Osteocyte (in vitro differentiated cells): ENCODE measurements around the gene DUSP28. TPM values are rescaled to one million over a fixed set of nuclear protein-coding genes. Genes with fewer than 3 reads are reported as not detected.
A peak's percentile ranks its signal among the peaks of the same experiment; 100 is the strongest.

ENCODE experiments used
- DNase-seq: peaks from one replicate; pipeline ENCODE4 v3.0.0; 2021; ENCODE audit warnings: mixed read lengths; ENCODE audit not compliant: unreplicated experiment; ENCODE audit errors: extremely low spot score
- H3K27ac Mint-ChIP-seq: one replicate; pipeline ENCODE4 v1.8.0; 2021; ENCODE audit warnings: mild to moderate bottlenecking, mixed read lengths; ENCODE audit not compliant: unreplicated experiment
- H3K27me3 Mint-ChIP-seq: one replicate; pipeline ENCODE4 v1.8.0; 2021; ENCODE audit warnings: mixed read lengths; ENCODE audit not compliant: unreplicated experiment
- H3K36me3 Mint-ChIP-seq: one replicate; pipeline ENCODE4 v1.8.0; 2021; ENCODE audit warnings: mixed read lengths; ENCODE audit not compliant: unreplicated experiment
- H3K4me1 Mint-ChIP-seq: one replicate; pipeline ENCODE4 v1.8.0; 2021; ENCODE audit warnings: mixed read lengths; ENCODE audit not compliant: unreplicated experiment
- H3K4me3 Mint-ChIP-seq: one replicate; pipeline ENCODE4 v1.8.0; 2021; ENCODE audit warnings: mild to moderate bottlenecking, moderate library complexity, mixed read lengths; ENCODE audit not compliant: unreplicated experiment
- H3K9me3 Mint-ChIP-seq: one replicate; pipeline ENCODE4 v1.8.0; 2021; ENCODE audit warnings: mixed read lengths; ENCODE audit not compliant: unreplicated experiment
- CTCF ChIP-seq: fragments of 200-600 bp; sonication (generic); IDR thresholded peaks from 2 replicates; pipeline ENCODE4 v1.5.0; 2021; ENCODE audit warnings: antibody characterized with exemption, mild to moderate bottlenecking, moderate library complexity
- total RNA-seq: library from RNA; stranded (reverse); gene quantifications from 2 replicates; pipeline ENCODE4 v1.2.1, GENCODE V29; 2021

DUSP28 gene
- total RNA-seq, 1 donor from 2014 or later: 5.9 TPM

DNA sequence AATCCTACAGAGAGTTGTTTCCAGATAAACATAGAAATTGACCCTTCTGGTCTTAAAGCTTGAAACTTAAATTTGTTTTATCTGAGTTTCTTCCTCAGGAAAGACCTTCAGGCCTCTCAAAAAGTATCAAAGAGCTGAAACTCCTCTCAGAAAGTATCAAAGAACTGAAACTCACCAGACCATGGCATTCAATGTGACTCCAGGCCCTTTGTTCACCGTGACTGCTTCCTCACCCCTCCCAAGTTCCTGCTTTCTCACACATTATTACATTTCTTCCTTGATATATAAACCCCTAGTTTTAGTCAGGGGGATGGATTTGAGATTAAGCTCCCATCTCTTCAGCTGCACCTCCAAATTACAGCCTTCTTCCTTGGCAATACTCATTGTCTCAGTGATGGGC is 8.3 kb upstream of the DUSP28 start:
- H3K27me3 Mint-ChIP-seq: no peaks in the 10 kb centered on the region
- no peak for TF ChIP-seq CTCF

GRCh38 chr2:240553956-240554480 is 6.1 kb upstream of the DUSP28 start:
- Mint-ChIP-seq H3K4me1 (peaks cover 12% of the 10 kb centered on the region), H3K27me3 (no peaks in the 10 kb centered on the region), H3K4me3 (no peak overlapping the region), H3K27ac (no peak overlapping the region), H3K36me3 (peaks cover 13% of the 10 kb centered on the region), H3K9me3 (no peaks in the 10 kb centered on the region)
- no peak for DNase-seq
- no peak for TF ChIP-seq CTCF

More for the DNA sequence above, 8.3 kb upstream of the DUSP28 start:
- no peak overlapping the region for H3K27ac Mint-ChIP-seq
- peaks cover 15% of the 10 kb centered on the region for H3K36me3 Mint-ChIP-seq
- H3K4me3 Mint-ChIP-seq: no peak overlapping the region
- peaks cover 4% of the 10 kb centered on the region for H3K4me1 Mint-ChIP-seq
- H3K9me3 Mint-ChIP-seq: no peaks in the 10 kb centered on the region
- no peak for DNase-seq

- Mint-ChIP-seq H3K27ac (no peak overlapping the region), H3K4me1 (peaks cover 20% of the 10 kb centered on the region), H3K9me3 (no peaks in the 10 kb centered on the region), H3K36me3 (peaks cover 13% of the 10 kb centered on the region), H3K4me3 (no peak overlapping the region), H3K27me3 (no peaks in the 10 kb centered on the region)
- TF ChIP-seq CTCF: no peak
- DNase-seq: no peak
Observed at GRCh38 chr2:240554767-240555493, 5.2 kb upstream of the DUSP28 start.

GRCh38 chr2:240555541-240556250 is 4.5 kb upstream of the DUSP28 start:
- H3K9me3 Mint-ChIP-seq: no peaks in the 10 kb centered on the region
- no peak for DNase-seq
- H3K27me3 Mint-ChIP-seq: no peaks in the 10 kb centered on the region
- H3K27ac Mint-ChIP-seq: no peak overlapping the region
- TF ChIP-seq CTCF: no peak
- peaks cover 21% of the 10 kb centered on the region for H3K4me1 Mint-ChIP-seq
- H3K4me3 Mint-ChIP-seq: no peak overlapping the region
- peaks cover 11% of the 10 kb centered on the region for H3K36me3 Mint-ChIP-seq

GRCh38 chr2:240556553-240557100 is 3.5 kb upstream of the DUSP28 start:
- DNase-seq: no peak
- Mint-ChIP-seq H3K36me3 (peaks cover 3% of the 10 kb centered on the region), H3K4me1 (peaks cover 27% of the 10 kb centered on the region), H3K27me3 (no peaks in the 10 kb centered on the region), H3K9me3 (no peaks in the 10 kb centered on the region), H3K4me3 (no peak overlapping the region), H3K27ac (no peak overlapping the region)
- TF ChIP-seq CTCF: peak; percentile 26
